ENCODE measurements around the gene ETFBKMT. TPM values are rescaled to one million over a fixed set of nuclear protein-coding genes. Genes with fewer than 3 reads are reported as not detected.
A peak's percentile ranks its signal among the peaks of the same experiment; 100 is the strongest.

ETFBKMT gene, protein sequence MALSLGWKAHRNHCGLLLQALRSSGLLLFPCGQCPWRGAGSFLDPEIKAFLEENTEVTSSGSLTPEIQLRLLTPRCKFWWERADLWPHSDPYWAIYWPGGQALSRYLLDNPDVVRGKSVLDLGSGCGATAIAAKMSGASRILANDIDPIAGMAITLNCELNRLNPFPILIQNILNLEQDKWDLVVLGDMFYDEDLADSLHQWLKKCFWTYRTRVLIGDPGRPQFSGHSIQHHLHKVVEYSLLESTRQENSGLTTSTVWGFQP
- total RNA-seq (1 to 10 TPM; 5.5 to 8.7 (median 6.2) TPM), polyA plus RNA-seq (1 to 10 TPM; 1.7 to 2.7 TPM)
- long read RNA-seq, donor 1, full-length matches to known transcripts = 2 of 4 reads
- long read RNA-seq, donor 1, partial matches to known transcripts = 0 of 4 reads
- long read RNA-seq, donor 1, other reads (novel, unspliced or antisense) = 2 of 4 reads
- long read RNA-seq, donor 2, full-length matches to known transcripts = 11 of 13 reads
- long read RNA-seq, donor 2, partial matches to known transcripts = 0 of 13 reads
- long read RNA-seq, donor 2, other reads (novel, unspliced or antisense) = 2 of 13 reads
- long read RNA-seq, donor 3, full-length matches to known transcripts = 12 of 16 reads
- long read RNA-seq, donor 3, partial matches to known transcripts = 2 of 16 reads
- long read RNA-seq, donor 3, other reads (novel, unspliced or antisense) = 2 of 16 reads

DNA sequence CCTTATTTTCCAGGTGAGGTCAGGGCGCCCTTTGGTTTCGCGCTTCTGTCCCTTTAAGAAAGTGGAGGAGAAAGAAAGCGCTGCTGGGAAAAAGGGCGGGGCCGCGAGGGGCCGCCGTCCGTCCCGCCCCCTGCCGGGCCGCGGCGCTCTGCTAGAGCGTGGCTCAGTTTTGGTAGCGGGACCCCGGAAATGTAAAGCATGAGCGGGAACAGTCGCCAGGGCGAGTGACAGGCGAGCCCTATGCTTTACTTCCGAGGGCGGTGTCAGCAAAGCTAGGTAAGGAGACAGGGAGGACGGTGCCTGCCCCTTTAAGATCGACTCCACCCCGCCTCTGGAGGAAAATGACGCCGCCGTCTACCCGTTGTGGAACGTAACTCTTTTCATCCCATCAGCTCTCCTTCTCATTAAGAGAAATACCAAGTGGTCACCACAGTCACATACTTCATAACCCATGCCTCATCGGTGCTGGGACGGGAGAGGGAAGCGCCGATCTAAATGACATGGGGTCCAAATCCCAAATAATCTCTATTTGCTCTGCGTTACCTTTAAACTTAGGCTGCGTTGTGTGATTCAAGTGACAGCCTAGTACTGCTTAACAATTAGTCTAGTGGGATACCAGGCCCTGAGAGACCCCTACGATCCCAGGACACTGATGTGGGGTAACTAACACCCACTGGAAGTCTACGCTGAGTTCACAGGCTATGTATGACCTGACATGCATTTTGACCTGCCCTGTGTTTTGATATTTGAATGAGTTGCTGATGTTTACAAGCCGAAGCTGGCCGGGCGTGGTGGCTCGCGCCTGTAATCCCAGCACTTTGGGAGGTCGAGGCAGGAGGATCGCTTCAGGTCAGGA, at the start of gene ETFBKMT:
Gene ETFBKMT, plus strand, starts transcription at position 602 of the 856 bp plus-strand sequence. CDS start 2,266 bp downstream, outside the sequence.
- ATAC-seq = peak; percentile 93 to 97 (median 96)
- TF ChIP-seq, protein P1, sequence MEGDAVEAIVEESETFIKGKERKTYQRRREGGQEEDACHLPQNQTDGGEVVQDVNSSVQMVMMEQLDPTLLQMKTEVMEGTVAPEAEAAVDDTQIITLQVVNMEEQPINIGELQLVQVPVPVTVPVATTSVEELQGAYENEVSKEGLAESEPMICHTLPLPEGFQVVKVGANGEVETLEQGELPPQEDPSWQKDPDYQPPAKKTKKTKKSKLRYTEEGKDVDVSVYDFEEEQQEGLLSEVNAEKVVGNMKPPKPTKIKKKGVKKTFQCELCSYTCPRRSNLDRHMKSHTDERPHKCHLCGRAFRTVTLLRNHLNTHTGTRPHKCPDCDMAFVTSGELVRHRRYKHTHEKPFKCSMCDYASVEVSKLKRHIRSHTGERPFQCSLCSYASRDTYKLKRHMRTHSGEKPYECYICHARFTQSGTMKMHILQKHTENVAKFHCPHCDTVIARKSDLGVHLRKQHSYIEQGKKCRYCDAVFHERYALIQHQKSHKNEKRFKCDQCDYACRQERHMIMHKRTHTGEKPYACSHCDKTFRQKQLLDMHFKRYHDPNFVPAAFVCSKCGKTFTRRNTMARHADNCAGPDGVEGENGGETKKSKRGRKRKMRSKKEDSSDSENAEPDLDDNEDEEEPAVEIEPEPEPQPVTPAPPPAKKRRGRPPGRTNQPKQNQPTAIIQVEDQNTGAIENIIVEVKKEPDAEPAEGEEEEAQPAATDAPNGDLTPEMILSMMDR (IDR thresholded peaks at IDR 0.05) = peak in 8 of 9 donors; percentile 23 to 74 (median 50)
- Histone ChIP-seq H3K27me3 (no peaks in the 10 kb centered on the region), H3K4me1 (peaks cover 0 to 19% (median 11%) of the 10 kb centered on the region in 9 donors), H3K9me3 (no peaks in the 10 kb centered on the region), H3K27ac (peak within 1 kb of the TSS; percentile 83 to 98 (median 94)), H3K4me3 (peak within 1 kb of the TSS; percentile 30 to 78 (median 67)), H3K36me3 (peaks cover 0 to 18% (median 0%) of the 10 kb centered on the region in 9 donors)
- DNase-seq = peak; percentile 84 to 89
- WGBS, 2 donors = 2 to 3% methylated on average over 47 of the region's 47 CpGs
- intact Hi-C loops (cut with DNase I) = loop anchor here in 7 of 10 donors (2.0 to 10.0 kb wide), 8 partner anchors 295 to 1015 kb away; partner anchors contain the start of genes DNM1L (in 4 of the 7), RESF1 (in 2 of the 7) and BICD1 (in 1 of the 7)

DNA sequence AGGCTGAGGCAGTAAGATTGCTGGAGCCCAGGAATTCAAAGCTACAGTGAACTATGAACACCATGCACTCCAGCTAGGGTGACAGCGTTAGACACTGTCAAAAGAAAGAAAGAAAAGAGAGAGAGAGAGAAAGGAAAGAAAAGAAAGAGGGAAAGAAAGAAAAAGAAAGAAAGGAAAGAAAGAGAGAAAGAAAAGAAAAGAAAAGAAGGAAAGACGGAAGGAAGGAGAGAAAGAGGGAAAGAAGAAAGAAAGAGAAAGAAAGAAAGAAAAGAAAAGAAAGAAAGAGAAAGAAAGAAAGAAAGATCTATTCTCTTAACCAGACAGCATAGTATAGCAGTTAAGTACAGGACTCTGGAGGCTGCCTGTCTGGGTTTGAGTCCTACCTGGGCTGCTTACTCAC, 46.7 kb upstream of the ETFBKMT start:
- DNase-seq (no peak), ATAC-seq (no peak)
- Histone ChIP-seq H3K27me3 (no peaks in the 10 kb centered on the region), H3K36me3 (no peaks in the 10 kb centered on the region), H3K4me3 (no peak overlapping the region), H3K4me1 (no peaks in the 10 kb centered on the region), H3K27ac (no peak overlapping the region), H3K9me3 (peaks cover 0 to 26% (median 16%) of the 10 kb centered on the region in 11 donors)
- 87 to 91% methylated on average over 2 of the region's 2 CpGs for WGBS, 2 donors
- intact Hi-C loops (cut with DNase I) = no loop called here
- TF ChIP-seq, protein P1 (IDR thresholded peaks at IDR 0.05) = no peak

DNA sequence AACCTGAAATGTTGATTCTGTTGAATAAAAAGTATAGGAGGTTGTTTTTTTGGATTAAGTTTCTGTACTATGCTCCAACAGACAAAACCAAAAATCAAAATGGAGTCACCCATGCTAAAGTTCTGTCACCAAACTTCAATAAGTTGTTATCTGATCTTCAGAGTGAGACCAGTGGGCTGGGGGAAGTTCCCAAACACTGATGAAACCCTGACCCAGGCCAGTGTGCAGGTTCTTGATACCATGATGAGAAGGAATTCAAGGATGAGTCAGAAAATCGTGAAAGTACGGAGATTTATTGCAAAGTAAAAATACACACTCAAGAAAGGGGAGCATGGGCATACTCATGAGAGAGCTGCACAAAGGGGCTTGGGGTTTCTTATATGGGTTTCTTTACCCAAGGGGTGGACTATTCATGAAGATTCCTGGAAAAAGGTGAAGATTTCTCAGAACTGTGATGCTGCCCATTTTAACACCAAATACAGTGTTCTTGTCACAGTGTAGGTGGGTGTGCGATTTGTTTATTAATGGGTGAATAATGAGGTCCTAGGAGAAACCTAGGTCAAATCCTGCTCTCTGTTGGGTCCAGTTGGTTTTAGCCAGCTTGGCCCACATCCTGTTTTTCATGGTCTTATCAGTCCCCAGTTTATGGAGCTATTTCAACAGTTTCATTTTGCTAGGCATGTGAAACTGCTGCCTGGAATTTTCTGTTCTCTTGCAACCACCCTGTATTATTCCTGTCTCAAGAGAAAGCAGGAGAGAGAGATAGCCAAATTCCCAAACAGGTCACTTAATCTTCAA, 41.1 kb upstream of the ETFBKMT start:
- WGBS, 2 donors = 84 to 92% methylated on average over 3 of the region's 3 CpGs
- Histone ChIP-seq H3K27me3 (no peaks in the 10 kb centered on the region), H3K9me3 (no peaks in the 10 kb centered on the region), H3K36me3 (no peaks in the 10 kb centered on the region), H3K4me1 (peaks cover 0 to 6% (median 0%) of the 10 kb centered on the region in 9 donors), H3K4me3 (no peak overlapping the region), H3K27ac (peak overlapping the region in 2 of 10 donors; percentile 7 to 21)
- intact Hi-C loops (cut with DNase I) = no loop called here
- TF ChIP-seq, protein P1 (IDR thresholded peaks at IDR 0.05) = no peak
- peak in 1 of 8 donors; percentile 22 for ATAC-seq
- no peak for DNase-seq
